Stimulated activated CD8-positive, alpha-beta memory T cell treated with anti-CD3 and anti-CD28 coated beads, Interleukin-15, amount 100 ng/mL, for 1 hour (primary cell): ENCODE results near the gene DIP2C.

Experiments used
- DNase-seq: peaks from one replicate; pipeline ENCODE4 v3.0.0-alpha.2; 2020; ENCODE audit warnings: low read depth

The DIP2C gene

DNA sequence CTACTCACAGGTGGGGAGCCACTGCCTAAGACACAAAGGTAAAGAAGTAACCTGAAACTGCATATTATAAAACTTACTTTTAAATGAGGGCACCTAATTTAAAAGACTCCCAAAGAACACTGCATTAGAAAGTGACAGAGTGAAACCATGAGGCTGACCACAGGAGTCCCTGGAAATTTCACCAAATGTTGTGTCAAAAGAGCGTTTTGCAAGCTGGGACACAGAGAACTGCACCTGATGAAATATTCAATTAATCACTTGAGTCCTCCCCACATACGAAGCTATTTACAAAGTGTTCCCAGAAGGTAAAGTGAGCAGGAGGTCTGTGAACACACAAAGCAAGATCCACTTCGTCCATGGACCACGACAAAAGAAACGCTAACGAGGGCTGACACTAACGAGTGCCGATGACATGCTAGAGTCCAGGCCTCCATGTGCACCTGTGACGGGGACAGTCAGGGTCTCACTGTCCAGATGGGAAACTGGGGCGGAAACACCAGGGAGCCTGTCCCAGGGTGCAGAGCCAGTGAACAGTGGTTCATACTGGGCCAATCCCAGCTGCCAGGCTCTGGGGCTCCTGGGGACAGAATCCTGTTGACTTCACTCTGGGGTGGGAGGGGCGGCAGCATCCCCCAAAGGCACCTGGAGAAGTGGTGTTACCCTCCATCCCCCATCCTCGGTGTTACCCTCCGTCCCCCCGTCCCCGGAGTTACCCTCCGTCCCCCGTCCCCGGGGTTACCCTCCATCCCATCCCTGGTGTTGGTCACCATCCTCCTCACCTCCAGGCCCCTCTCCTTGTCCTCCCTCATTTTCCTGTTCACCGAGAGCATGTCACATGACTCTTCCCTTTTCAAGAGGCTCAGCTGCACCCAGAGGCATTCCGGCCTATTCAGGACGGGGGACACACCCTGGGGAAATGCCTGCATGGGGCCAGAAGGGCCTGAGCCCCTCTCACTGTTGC, 63.4 kb downstream of the DIP2C start:
- no peak for DNase-seq

DNA sequence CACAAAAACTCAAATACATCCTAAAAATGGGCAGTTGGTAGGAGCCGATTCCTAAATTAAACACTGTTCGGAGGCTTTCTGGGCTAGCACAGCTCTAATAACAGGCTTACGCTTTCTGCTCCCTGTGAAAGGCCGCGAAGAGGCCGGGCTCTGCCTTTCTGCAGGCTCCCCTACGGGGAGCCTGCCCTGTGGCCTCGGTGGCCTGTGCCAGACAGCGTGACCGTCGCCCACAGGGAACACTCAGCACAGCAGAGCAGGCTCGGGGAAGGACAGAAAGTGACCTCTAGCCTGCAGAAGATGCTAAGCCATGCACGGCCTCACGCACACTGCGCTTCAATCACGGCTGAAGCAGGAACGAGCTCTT, 64.2 kb downstream of the DIP2C start:
- no peak for DNase-seq

GRCh38 chr10:624605-625332, 64.7 kb downstream of the DIP2C start:
- DNase-seq: no peak

- no peak for DNase-seq
Observed at GRCh38 chr10:624312-624604, 65.2 kb downstream of the DIP2C start.

- DNase-seq: no peak
Observed at GRCh38 chr10:623477-624311, 65.8 kb downstream of the DIP2C start.

- no peak for DNase-seq
Observed at GRCh38 chr10:623014-623413, 66.5 kb downstream of the DIP2C start.

DNA sequence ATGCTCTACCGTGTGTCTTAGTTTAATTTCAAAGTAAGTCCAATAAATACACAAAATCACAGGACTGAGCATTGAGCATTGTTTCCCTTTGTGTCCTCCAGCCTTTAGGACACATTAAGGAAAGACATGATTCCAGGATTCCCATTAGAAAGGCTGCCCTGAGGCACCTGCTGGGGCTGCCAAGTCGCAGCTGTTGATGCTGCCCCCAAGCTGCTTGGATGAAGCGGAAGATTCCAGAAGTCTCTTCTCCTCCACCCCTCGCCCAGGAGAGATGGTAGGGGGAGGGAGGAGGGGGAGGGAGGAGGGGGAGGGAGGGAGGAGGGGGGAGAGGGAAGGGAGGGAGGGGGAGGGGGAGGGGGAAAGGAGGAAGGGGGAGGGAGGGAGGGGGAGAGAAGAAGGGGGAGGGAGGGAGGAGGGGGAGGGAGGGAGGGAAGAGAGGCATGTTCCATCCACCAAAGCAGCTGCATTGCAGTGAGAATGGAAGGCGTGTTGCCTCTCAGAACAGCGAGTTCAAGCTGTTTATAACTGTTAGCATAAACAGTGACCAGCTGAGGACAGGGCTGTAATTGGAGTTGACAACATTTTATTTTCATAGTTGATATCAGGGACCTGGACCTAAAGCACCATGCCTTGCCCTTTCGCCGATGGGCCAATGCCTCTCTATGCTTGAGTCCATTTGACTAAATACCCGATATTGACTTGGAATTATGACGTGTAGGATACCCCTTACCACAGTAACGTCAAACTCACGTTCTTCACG, 67.3 kb downstream of the DIP2C start:
- no peak for DNase-seq

- DNase-seq: no peak
Observed at GRCh38 chr10:621513-621912, 68.0 kb downstream of the DIP2C start.

GRCh38 chr10:620971-621370, 68.5 kb downstream of the DIP2C start:
- DNase-seq: no peak

DNA sequence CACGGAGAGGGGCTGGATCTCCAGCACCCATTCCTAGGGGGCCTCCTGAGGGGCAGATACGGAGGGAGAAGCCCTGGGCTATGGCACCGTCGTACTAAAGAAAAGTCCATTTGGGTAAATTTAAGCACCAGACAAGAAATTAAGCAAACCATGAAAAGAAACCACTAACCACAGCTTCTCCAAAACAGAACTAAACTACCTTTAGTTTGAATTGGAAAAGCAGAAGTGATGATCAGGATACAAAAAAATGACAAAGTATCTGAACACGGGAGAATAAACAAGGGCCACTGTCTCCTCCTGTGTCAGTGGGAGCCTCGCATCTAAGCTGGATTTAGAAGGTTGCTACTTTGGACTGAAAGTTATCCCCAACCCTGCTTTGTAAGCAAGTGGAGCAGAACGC, 69.1 kb downstream of the DIP2C start:
- no peak for DNase-seq

- DNase-seq: no peak
Observed at GRCh38 chr10:619710-620109, 69.8 kb downstream of the DIP2C start.

DNA sequence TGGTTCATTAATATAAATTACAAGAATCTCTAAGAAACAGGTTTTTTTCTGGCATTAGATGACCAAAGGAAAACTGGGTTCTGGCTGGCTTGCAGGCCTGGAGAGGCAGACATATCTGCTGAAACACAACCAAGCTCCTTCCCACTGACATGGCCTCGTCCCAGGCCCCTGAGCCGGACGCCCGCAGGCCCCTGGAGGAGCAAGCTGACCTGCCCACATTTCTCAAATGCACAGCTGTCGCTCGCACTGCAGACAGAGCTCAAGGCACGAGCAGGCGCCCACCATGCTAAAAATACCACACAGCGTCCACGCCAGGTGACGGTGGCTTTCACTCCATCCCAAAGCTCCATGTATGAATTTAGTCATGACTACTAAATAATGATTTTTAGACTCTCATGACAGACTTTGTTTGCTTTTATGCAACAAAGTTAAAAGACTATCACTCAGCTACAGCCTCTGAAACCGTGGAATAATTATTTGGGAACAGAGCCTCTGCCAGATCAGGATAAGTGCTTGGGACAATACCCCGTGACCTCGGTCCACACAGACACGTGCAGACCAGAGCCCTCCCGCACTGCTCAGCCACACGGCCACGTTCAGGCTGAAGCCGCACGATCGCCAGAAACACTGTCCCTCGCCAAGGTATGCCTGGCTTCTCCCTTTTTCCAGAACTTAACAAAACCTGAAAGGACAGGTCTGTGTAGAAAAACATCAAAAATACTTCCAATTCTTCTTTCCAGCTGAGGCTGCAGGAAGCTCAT, 71.1 kb downstream of the DIP2C start:
- no peak for DNase-seq

GRCh38 chr10:617471-617870, 72.0 kb downstream of the DIP2C start:
- no peak for DNase-seq

GRCh38 chr10:615583-616152, 73.8 kb downstream of the DIP2C start:
- DNase-seq: no peak

DNA sequence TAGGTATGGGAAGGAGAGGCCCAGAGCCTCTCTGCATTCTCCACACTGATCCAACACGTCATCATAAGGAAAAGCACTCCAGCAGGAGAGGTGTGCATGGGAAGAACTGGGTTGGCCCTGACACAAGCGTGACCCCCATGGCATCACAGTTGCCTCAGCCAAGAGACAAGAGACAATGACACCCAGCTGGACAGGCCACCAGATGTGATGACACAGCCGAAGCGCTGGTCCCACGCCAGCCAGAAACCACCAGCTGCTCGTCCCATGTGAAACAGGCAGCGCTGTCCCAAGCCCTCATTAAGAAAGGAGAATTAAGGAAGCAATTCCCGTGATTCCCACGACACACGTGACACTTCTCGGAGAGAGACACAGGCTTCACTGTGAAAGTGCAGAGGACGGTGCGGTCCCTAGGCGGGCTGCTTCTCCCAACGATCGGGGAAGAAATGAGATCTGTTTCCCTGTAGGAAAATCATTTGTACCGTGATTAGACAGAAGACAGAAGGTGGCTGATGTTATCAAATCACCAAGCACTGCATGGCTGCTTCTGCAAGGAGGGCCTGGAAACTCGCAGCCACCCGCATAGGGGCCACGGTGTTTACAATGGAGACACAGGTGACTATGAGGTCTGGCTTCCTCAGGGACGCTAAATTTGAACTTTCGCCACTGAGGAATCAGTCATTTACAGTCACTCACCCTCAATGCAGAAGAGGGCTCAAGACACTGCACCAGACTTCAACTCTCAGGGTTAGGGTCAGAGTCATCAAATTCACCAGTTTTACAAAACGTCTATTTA, 74.5 kb downstream of the DIP2C start:
- no peak for DNase-seq

DNA sequence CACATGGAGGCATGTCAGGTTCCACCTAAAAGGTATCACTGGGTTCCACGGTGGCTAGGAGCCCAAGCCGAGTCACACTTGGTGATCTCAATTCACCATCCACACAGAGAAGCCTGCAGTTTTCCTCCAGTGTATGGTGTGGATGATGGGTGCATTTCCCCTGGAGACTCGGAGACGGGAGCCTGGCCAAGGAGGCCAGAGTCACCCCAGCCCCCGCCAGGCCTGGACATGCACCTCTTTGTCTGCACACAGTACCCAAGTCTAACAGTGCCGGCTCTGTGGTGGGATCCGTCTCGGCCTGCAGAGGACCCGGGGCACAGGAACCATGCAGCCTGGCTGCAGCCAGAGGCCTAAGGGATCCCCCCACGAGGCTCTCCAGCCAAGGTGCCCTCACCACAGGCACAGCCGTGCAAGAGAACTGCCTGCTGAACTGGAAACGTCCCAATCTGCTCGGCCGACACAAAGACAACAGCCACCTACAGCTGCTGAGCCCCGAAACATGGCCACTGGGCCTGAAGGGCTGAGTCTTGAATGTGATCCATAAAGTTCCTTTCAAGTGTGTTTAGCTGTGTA, 75.2 kb downstream of the DIP2C start:
- no peak for DNase-seq

GRCh38 chr10:613271-614138, 76.0 kb downstream of the DIP2C start:
- no peak for DNase-seq

DNA sequence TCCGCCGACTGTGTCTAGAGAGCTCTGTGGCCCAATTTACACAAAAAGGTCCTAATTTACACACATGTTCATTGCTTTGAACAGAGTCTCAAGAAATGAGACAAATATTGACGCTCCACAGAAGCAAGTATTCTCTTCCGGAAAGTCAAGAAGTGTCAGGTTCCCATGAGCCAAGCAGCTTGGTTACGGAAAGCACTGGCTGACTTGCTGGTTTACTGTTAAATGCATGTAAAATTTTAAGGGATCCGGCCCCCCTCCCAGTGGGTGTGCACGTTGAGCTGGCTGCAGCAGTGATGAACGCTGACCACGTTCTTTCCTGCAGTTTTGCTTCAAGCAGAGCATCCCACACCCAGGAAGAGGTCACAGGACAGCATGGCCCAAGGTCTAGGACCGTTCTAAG, 76.8 kb downstream of the DIP2C start:
- DNase-seq: no peak
